Activated naive CD8-positive, alpha-beta T cell (primary cell): Measurements from ENCODE around the gene FAM83G.

Source experiments
- H3K27ac Mint-ChIP-seq: one replicate; pipeline ENCODE4 v1.8.0; 2021; ENCODE audit warnings: mixed read lengths
- H3K27me3 Mint-ChIP-seq: one replicate; pipeline ENCODE4 v1.8.0; 2021; ENCODE audit warnings: mixed read lengths
- H3K36me3 Mint-ChIP-seq: one replicate; pipeline ENCODE4 v1.8.0; 2021; ENCODE audit warnings: mixed read lengths
- H3K4me1 Mint-ChIP-seq: one replicate; pipeline ENCODE4 v1.8.0; 2021; ENCODE audit warnings: low read depth, mixed read lengths
- H3K4me3 Mint-ChIP-seq: one replicate; pipeline ENCODE4 v1.8.0; 2021; ENCODE audit warnings: mild to moderate bottlenecking, mixed read lengths
- H3K9me3 Mint-ChIP-seq: one replicate; pipeline ENCODE4 v1.8.0; 2021; ENCODE audit warnings: low read depth, mixed read lengths

Gene FAM83G

GRCh38 chr17:19005137-19005773, 691 bp upstream of the FAM83G start:
- no peaks in the 10 kb centered on the region for H3K9me3 Mint-ChIP-seq
- H3K27ac Mint-ChIP-seq, result peak overlapping the region; percentile 81
- H3K4me1 Mint-ChIP-seq, result peaks cover 30% of the 10 kb centered on the region
- H3K36me3 Mint-ChIP-seq, result no peaks in the 10 kb centered on the region
- peak overlapping the region; percentile 61 for H3K4me3 Mint-ChIP-seq
- H3K27me3 Mint-ChIP-seq, result no peaks in the 10 kb centered on the region

DNA sequence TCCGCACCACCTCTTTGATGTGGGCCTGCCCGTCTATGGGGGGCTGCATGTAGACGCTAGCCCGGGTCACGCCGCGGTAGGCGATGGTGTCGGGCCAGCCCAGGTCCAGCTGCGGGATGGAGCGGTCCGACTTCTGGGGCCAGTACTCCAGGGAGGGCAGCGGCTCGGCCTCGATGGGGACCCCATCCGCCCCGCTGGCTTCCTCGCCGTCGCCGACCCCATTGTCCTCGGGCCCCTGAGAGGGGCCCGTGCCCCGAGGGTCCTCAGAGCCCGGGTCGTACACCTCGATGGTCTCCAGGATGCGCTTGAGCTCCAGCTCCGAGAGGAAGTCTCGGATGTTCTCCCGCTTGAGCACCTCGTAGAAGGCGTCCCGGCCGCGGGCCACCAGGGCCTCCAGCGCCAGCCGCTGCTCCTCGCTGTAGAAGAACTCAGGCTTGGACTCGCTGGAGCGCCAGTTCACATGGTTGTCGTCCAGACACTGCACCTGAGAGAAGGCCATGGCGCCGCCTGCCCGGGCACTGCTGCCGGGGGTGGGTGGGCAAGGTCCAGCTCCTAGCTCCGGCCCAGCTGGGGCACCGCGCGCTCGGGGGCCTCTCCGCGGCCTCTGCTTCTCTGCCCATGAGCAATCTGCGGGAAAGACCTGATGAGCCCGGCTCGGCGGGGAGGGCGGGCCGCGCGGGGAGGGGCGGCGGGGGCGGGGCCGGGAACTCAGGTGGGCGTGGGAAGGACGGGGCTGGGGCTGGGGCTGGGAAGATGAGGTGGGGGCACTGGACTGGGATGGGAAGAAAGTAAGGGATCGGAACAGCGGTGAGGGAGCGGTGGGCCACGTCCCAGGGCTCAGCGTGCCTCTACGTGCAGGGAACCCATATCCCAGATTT, 782 bp downstream of the FAM83G start:
- peak overlapping the region; percentile 88 for H3K27ac Mint-ChIP-seq
- H3K9me3 Mint-ChIP-seq, result no peaks in the 10 kb centered on the region
- H3K4me3 Mint-ChIP-seq, result peak overlapping the region; percentile 91
- H3K4me1 Mint-ChIP-seq, result peaks cover 30% of the 10 kb centered on the region
- no peaks in the 10 kb centered on the region for H3K27me3 Mint-ChIP-seq
- no peaks in the 10 kb centered on the region for H3K36me3 Mint-ChIP-seq

GRCh38 chr17:19002805-19003542, 1.6 kb downstream of the FAM83G start:
- Mint-ChIP-seq H3K27ac (no peak overlapping the region), H3K4me1 (peaks cover 30% of the 10 kb centered on the region), H3K9me3 (no peaks in the 10 kb centered on the region), H3K27me3 (no peaks in the 10 kb centered on the region), H3K4me3 (peak overlapping the region; percentile 91), H3K36me3 (no peaks in the 10 kb centered on the region)

DNA sequence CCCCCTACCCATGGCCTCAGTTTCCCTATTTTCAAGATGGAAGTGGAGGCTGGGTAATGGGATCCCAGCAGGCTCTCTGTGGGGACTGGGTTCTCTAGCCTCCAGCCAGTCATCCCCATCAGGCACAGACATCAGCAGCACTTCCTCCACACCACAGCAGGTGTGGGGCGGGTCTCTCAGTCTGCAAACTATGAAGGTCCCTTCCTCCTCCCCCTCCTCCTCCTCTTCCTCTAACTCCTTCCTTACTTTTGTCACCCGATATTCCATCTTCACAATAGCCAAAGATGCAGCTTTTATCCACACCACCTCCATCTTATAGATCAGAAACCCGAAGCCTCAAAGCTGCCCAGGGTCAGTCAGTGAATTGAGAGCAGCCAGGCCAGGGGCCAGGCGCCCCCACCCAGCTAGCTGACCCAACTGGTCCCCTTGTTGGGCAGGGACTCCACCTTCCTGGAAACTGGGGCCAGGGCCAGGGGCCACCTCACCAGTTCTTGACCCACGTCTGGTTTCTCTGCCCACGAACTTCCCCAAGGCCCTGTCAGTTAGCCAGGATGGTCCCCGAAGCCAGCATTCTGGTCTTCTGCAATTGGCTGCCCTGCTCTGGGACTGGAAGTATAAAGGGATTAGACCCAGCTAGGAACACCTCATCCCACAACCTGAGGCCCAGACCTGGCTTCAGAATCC, 2.5 kb downstream of the FAM83G start:
- Mint-ChIP-seq H3K4me3 (peak overlapping the region; percentile 91), H3K9me3 (no peaks in the 10 kb centered on the region), H3K27me3 (no peaks in the 10 kb centered on the region), H3K27ac (no peak overlapping the region), H3K36me3 (peaks cover 2% of the 10 kb centered on the region), H3K4me1 (peaks cover 28% of the 10 kb centered on the region)

GRCh38 chr17:19000531-19001325, 3.8 kb downstream of the FAM83G start:
- no peaks in the 10 kb centered on the region for H3K9me3 Mint-ChIP-seq
- peaks cover 7% of the 10 kb centered on the region for H3K36me3 Mint-ChIP-seq
- H3K27ac Mint-ChIP-seq, result no peak overlapping the region
- H3K4me3 Mint-ChIP-seq, result peak overlapping the region; percentile 50
- no peaks in the 10 kb centered on the region for H3K27me3 Mint-ChIP-seq
- peaks cover 27% of the 10 kb centered on the region for H3K4me1 Mint-ChIP-seq

DNA sequence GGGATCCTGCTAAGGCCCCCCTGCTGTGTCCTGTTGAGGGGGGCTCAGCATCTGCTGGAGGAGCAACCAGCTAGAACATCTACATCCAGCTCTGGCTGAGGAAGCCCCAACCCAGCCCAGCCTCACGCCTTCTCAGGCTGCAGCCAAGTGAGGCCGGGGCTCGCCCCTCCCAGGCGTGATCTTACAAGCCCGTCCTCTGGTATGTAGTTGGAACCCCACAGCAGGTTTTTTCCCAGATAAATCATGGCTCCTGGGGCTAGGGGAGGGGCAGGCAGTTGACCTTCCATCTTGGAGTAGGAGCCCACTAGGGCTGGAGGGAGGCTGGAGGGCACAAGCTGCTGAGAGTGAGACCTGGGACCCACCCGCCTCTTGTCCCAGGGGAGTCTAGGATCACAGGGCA, 4.7 kb downstream of the FAM83G start:
- Mint-ChIP-seq H3K36me3 (peaks cover 10% of the 10 kb centered on the region), H3K9me3 (peaks cover 3% of the 10 kb centered on the region), H3K4me1 (peaks cover 31% of the 10 kb centered on the region), H3K27me3 (no peaks in the 10 kb centered on the region), H3K4me3 (no peak overlapping the region), H3K27ac (no peak overlapping the region)

GRCh38 chr17:18999394-18999793, 5.2 kb downstream of the FAM83G start:
- H3K4me3 Mint-ChIP-seq, result no peak overlapping the region
- H3K36me3 Mint-ChIP-seq, result peaks cover 10% of the 10 kb centered on the region
- peaks cover 3% of the 10 kb centered on the region for H3K9me3 Mint-ChIP-seq
- H3K4me1 Mint-ChIP-seq, result peaks cover 30% of the 10 kb centered on the region
- no peaks in the 10 kb centered on the region for H3K27me3 Mint-ChIP-seq
- H3K27ac Mint-ChIP-seq, result no peak overlapping the region

- Mint-ChIP-seq H3K36me3 (peaks cover 10% of the 10 kb centered on the region), H3K4me1 (peaks cover 36% of the 10 kb centered on the region), H3K27me3 (no peaks in the 10 kb centered on the region), H3K27ac (no peak overlapping the region), H3K9me3 (peaks cover 3% of the 10 kb centered on the region), H3K4me3 (no peak overlapping the region)
Observed at GRCh38 chr17:18997650-18998196, 6.8 kb downstream of the FAM83G start.

DNA sequence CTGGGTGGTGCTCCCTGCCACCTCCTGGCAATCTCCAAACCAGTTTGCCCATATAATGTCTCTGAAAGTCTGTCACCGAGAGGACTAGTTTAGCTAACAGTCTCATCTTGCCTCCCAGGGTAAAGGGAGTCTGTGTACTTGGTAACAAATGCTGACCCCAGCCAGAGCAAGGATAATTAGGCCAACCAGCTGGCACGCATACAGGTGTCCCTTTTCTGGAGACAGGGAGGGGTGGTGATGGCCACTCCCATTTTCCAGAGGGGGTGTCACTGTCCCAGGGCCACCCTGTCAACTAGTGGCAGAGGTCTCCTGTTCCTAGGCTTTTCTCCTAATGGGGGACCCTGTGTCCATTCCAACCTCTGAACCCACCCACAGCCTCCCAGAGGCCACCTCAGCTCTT, 8.1 kb downstream of the FAM83G start:
- Mint-ChIP-seq H3K9me3 (peaks cover 3% of the 10 kb centered on the region), H3K27ac (no peak overlapping the region), H3K4me1 (peaks cover 31% of the 10 kb centered on the region), H3K36me3 (peaks cover 10% of the 10 kb centered on the region), H3K27me3 (no peaks in the 10 kb centered on the region), H3K4me3 (no peak overlapping the region)

- Mint-ChIP-seq H3K27ac (no peak overlapping the region), H3K27me3 (no peaks in the 10 kb centered on the region), H3K4me3 (no peak overlapping the region), H3K36me3 (peaks cover 10% of the 10 kb centered on the region), H3K4me1 (peaks cover 26% of the 10 kb centered on the region), H3K9me3 (peaks cover 3% of the 10 kb centered on the region)
Observed at GRCh38 chr17:18995220-18995619, 9.3 kb downstream of the FAM83G start.

GRCh38 chr17:18994631-18995030, 9.9 kb downstream of the FAM83G start:
- Mint-ChIP-seq H3K27me3 (no peaks in the 10 kb centered on the region), H3K9me3 (peaks cover 3% of the 10 kb centered on the region), H3K27ac (no peak overlapping the region), H3K4me1 (peaks cover 26% of the 10 kb centered on the region), H3K36me3 (peaks cover 10% of the 10 kb centered on the region), H3K4me3 (no peak overlapping the region)

GRCh38 chr17:18993905-18994526, 10.5 kb downstream of the FAM83G start:
- peaks cover 10% of the 10 kb centered on the region for H3K36me3 Mint-ChIP-seq
- H3K4me1 Mint-ChIP-seq, result peaks cover 26% of the 10 kb centered on the region
- H3K4me3 Mint-ChIP-seq, result no peak overlapping the region
- H3K27ac Mint-ChIP-seq, result no peak overlapping the region
- H3K27me3 Mint-ChIP-seq, result no peaks in the 10 kb centered on the region
- peaks cover 3% of the 10 kb centered on the region for H3K9me3 Mint-ChIP-seq

- Mint-ChIP-seq H3K27me3 (no peaks in the 10 kb centered on the region), H3K36me3 (peaks cover 12% of the 10 kb centered on the region), H3K27ac (no peak overlapping the region), H3K4me3 (no peak overlapping the region), H3K4me1 (peaks cover 27% of the 10 kb centered on the region), H3K9me3 (peaks cover 3% of the 10 kb centered on the region)
Observed at GRCh38 chr17:18992454-18993130, 12.0 kb downstream of the FAM83G start.
